HepG2 (cell line): ENCODE results near the gene MYO5B. TPM values are rescaled to one million over a fixed set of nuclear protein-coding genes. Genes with fewer than 3 reads are reported as not detected.

Experiments
- HCFC1 ChIP-seq: fragments of 150-350 bp; IDR thresholded peaks from 2 replicates; pipeline ENCODE4 v1.6.1; 2014; ENCODE audit warnings: low read depth, low read length
- MIER2 ChIP-seq: IDR thresholded peaks from 2 replicates; pipeline ENCODE4 v1.6.1; 2016; ENCODE audit warnings: missing biosample characterization, missing genetic modification reagents
- MLX ChIP-seq: IDR thresholded peaks from 2 replicates; pipeline ENCODE4 v1.6.1; 2016
- NCOA2 ChIP-seq: sonication (generic); formaldehyde crosslinking; IDR thresholded peaks from 2 replicates; pipeline ENCODE4 v1.8.0; 2022; ENCODE audit warnings: inconsistent platforms
- NFKBIZ ChIP-seq: IDR thresholded peaks from 2 replicates; pipeline ENCODE4 v1.6.1; 2018; ENCODE audit warnings: missing genetic modification reagents, missing compliant biosample characterization
- NR2C2 ChIP-seq: sonication (generic); formaldehyde crosslinking; IDR thresholded peaks from 2 replicates; pipeline ENCODE4 v1.4.0; 2020; ENCODE audit warnings: missing genetic modification reagents, mild to moderate bottlenecking, moderate library complexity, borderline replicate concordance
- PCBP2 ChIP-seq: fragments of 200-400 bp; formaldehyde crosslinking; optimal IDR thresholded peaks from 2 replicates; pipeline ENCODE3; 2018; ENCODE audit warnings: low read length, low read depth; ENCODE audit not compliant: poor library complexity, severe bottlenecking
- POLR2G ChIP-seq: fragments of 200-400 bp; formaldehyde crosslinking; IDR thresholded peaks from 2 replicates; pipeline ENCODE4 v1.6.1; 2018; ENCODE audit warnings: mild to moderate bottlenecking, low read depth, low read length, moderate library complexity
- RFXAP ChIP-seq: sonication (generic); formaldehyde crosslinking; IDR thresholded peaks from 2 replicates; pipeline ENCODE4 v1.4.0; 2020; ENCODE audit warnings: missing genetic modification reagents, borderline replicate concordance
- SKI ChIP-seq: fragments of 450-650 bp; IDR thresholded peaks from one replicate; pipeline ENCODE4 v1.6.1; 2018; ENCODE audit warnings: mild to moderate bottlenecking; ENCODE audit not compliant: partially characterized antibody
- STAT5B ChIP-seq: sonication (generic); formaldehyde crosslinking; IDR thresholded peaks from 2 replicates; pipeline ENCODE4 v1.4.0; 2020; ENCODE audit warnings: missing genetic modification reagents
- TBL1XR1 ChIP-seq: fragments of 150-350 bp; IDR thresholded peaks from 2 replicates; pipeline ENCODE4 v1.6.1; 2014; ENCODE audit warnings: borderline replicate concordance, low read length; ENCODE audit not compliant: partially characterized antibody
- ZFP36 ChIP-seq: fragments of 150-350 bp; IDR thresholded peaks from 2 replicates; pipeline ENCODE4 v1.6.1; 2018; ENCODE audit warnings: borderline replicate concordance, low read length, low read depth; ENCODE audit not compliant: partially characterized antibody
- ZGPAT ChIP-seq: IDR thresholded peaks from 2 replicates; pipeline ENCODE4 v1.6.1; 2016; ENCODE audit warnings: mild to moderate bottlenecking
- ZMYM3 ChIP-seq: sonication (generic); formaldehyde crosslinking; IDR thresholded peaks from 2 replicates; pipeline ENCODE4 v1.5.1; 2020; ENCODE audit warnings: mild to moderate bottlenecking, missing genetic modification reagents
- ZNF136 ChIP-seq: sonication (generic); formaldehyde crosslinking; IDR thresholded peaks from 2 replicates; pipeline ENCODE4 v1.8.1; 2022; ENCODE audit warnings: low read depth, mild to moderate bottlenecking, moderate library complexity, missing genetic modification reagents
- ZNF329 ChIP-seq: sonication (generic); formaldehyde crosslinking; IDR thresholded peaks from 2 replicates; pipeline ENCODE4 v1.9.0; 2021; ENCODE audit warnings: low read depth, mild to moderate bottlenecking, missing genetic modification reagents
- ZNF549 ChIP-seq: sonication (generic); formaldehyde crosslinking; IDR thresholded peaks from 2 replicates; pipeline ENCODE4 v1.5.0; 2020; ENCODE audit warnings: missing genetic modification reagents
- ZNF597 ChIP-seq: sonication (generic); formaldehyde crosslinking; IDR thresholded peaks from 2 replicates; pipeline ENCODE4 v1.5.0; 2020; ENCODE audit warnings: missing genetic modification reagents
- ZNF670 ChIP-seq: sonication (generic); formaldehyde crosslinking; IDR thresholded peaks from 2 replicates; pipeline ENCODE4 v1.8.0; 2022; ENCODE audit warnings: mild to moderate bottlenecking, missing genetic modification reagents, borderline replicate concordance
- ZZZ3 ChIP-seq: sonication (generic); formaldehyde crosslinking; IDR thresholded peaks from 2 replicates; pipeline ENCODE4 v1.4.0; 2020; ENCODE audit warnings: missing genetic modification reagents, mild to moderate bottlenecking, borderline replicate concordance
- polyA plus RNA-seq, 8 experiments: library from polyadenylated mRNA; depleted of rRNA in 3 of 8; stranded (reverse) in 7 of 8; unstranded in 1 of 8; fragments of >200 nt; fragmentation: Illumina TruSeq in 4 of 8; extraction: Trizol in 4 of 8; gene quantifications; 2 replicates each; pipeline versions ENCODE4 v1.2.1 to v1.2.3, GENCODE V29; 2011 to 2016; ENCODE audit warnings: low read depth in 4 of 8, missing spikeins in 1 of 8, mixed read lengths in 1 of 8; ENCODE audit not compliant: insufficient read depth in 1 of 8
- total RNA-seq, 5 experiments: library from RNA; depleted of rRNA; stranded (reverse); fragments of >200 nt; fragmentation: Illumina TruSeq; extraction: Trizol; gene quantifications; 2 replicates each; pipeline ENCODE4 v1.2.3, GENCODE V29; 2016; ENCODE audit warnings: low read depth in 1 of 5
- TF ChIP-seq, protein P1 (sequence below): sonication (generic); formaldehyde crosslinking; IDR thresholded peaks from 2 replicates; pipeline ENCODE4 v1.4.0; 2020; ENCODE audit warnings: missing genetic modification reagents
- TF ChIP-seq, protein P2 (sequence below): sonication (generic); formaldehyde crosslinking; IDR thresholded peaks from 2 replicates; pipeline ENCODE4 v1.5.0; 2020; ENCODE audit warnings: missing genetic modification reagents

Gene MYO5B
- total and polyA plus RNA-seq, 2 of the 13 experiments (the other 11 are each of a cell fraction or from before 2014, with no cell fraction given) = 13.1 to 24.0 TPM

GRCh38 chr18:49832221-49832647, 362.7 kb downstream of the MYO5B start (continued):
- TF ChIP-seq, protein P1, sequence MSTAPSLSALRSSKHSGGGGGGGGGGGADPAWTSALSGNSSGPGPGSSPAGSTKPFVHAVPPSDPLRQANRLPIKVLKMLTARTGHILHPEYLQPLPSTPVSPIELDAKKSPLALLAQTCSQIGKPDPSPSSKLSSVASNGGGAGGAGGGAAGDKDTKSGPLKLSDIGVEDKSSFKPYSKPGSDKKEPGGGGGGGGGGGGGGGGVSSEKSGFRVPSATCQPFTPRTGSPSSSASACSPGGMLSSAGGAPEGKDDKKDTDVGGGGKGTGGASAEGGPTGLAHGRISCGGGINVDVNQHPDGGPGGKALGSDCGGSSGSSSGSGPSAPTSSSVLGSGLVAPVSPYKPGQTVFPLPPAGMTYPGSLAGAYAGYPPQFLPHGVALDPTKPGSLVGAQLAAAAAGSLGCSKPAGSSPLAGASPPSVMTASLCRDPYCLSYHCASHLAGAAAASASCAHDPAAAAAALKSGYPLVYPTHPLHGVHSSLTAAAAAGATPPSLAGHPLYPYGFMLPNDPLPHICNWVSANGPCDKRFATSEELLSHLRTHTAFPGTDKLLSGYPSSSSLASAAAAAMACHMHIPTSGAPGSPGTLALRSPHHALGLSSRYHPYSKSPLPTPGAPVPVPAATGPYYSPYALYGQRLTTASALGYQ (CRISPR knock-in tag) = peak; percentile 82
- TF ChIP-seq ZNF136 (CRISPR knock-in tag) (no peak), ZNF329 (CRISPR knock-in tag) (no peak), ZNF549 (no peak), ZZZ3 (no peak), ZFP36 (no peak), NCOA2 (CRISPR knock-in tag) (peak; percentile 85), POLR2G (no peak), SKI (no peak), HCFC1 (no peak), STAT5B (CRISPR knock-in tag) (no peak), TBL1XR1 (no peak), MLX (CRISPR knock-in tag) (peak; percentile 46; the same call in 1 of the 2 replicates), PCBP2 (no peak), ZGPAT (CRISPR knock-in tag) (peak; percentile 82), ZNF597 (CRISPR knock-in tag) (no peak), ZNF670 (peak; percentile 62; the same call in 1 of the 2 replicates), ZMYM3 (peak; percentile 54), RFXAP (CRISPR knock-in tag) (no peak), NFKBIZ (CRISPR knock-in tag) (no peak), NR2C2 (CRISPR knock-in tag) (peak; percentile 90), MIER2 (CRISPR knock-in tag) (no peak; the same call in 1 of the 2 replicates)
- TF ChIP-seq, protein P2, sequence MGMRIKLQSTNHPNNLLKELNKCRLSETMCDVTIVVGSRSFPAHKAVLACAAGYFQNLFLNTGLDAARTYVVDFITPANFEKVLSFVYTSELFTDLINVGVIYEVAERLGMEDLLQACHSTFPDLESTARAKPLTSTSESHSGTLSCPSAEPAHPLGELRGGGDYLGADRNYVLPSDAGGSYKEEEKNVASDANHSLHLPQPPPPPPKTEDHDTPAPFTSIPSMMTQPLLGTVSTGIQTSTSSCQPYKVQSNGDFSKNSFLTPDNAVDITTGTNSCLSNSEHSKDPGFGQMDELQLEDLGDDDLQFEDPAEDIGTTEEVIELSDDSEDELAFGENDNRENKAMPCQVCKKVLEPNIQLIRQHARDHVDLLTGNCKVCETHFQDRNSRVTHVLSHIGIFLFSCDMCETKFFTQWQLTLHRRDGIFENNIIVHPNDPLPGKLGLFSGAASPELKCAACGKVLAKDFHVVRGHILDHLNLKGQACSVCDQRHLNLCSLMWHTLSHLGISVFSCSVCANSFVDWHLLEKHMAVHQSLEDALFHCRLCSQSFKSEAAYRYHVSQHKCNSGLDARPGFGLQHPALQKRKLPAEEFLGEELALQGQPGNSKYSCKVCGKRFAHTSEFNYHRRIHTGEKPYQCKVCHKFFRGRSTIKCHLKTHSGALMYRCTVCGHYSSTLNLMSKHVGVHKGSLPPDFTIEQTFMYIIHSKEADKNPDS (CRISPR knock-in tag) = peak; percentile 93
